H9 (cell line): ENCODE data around the gene MIPOL1. TPM values are rescaled to one million over a fixed set of nuclear protein-coding genes. Genes with fewer than 3 reads are reported as not detected.

Source experiments
- DNase-seq: peaks from one replicate; pipeline ENCODE4 v3.0.0-alpha.2; 2017
- H2AFZ ChIP-seq: one replicate; pipeline ENCODE4 v1.6.1; 2013; ENCODE audit warnings: mild to moderate bottlenecking, low read length, control low read depth, moderate library complexity
- H2AK5ac ChIP-seq: 2 replicates; pipeline ENCODE4 v1.6.1; 2013; ENCODE audit warnings: low read length, control low read depth, mixed read lengths; ENCODE audit not compliant: insufficient read length
- H2BK120ac ChIP-seq: one replicate; pipeline ENCODE4 v1.6.1; 2013; ENCODE audit warnings: low read depth, mild to moderate bottlenecking, low read length, control low read depth, inconsistent platforms; ENCODE audit not compliant: poor library complexity, severe bottlenecking
- H2BK12ac ChIP-seq: 2 replicates; pipeline ENCODE4 v1.6.1; 2013; ENCODE audit warnings: low read length, control low read depth, mixed read lengths, low read depth; ENCODE audit not compliant: insufficient read length
- H2BK15ac ChIP-seq: 2 replicates; pipeline ENCODE4 v1.6.1; 2013; ENCODE audit warnings: low read depth, low read length, control low read depth
- H2BK20ac ChIP-seq: one replicate; pipeline ENCODE4 v1.6.1; 2013; ENCODE audit warnings: low read depth, mild to moderate bottlenecking, low read length, control low read depth, inconsistent platforms; ENCODE audit not compliant: poor library complexity, severe bottlenecking
- H2BK5ac ChIP-seq: 2 replicates; pipeline ENCODE4 v1.6.1; 2013; ENCODE audit warnings: low read length, control low read depth, mixed read lengths; ENCODE audit not compliant: insufficient read length
- H3K14ac ChIP-seq: 2 replicates; pipeline ENCODE4 v1.6.1; 2013; ENCODE audit warnings: low read length, control low read depth; ENCODE audit not compliant: insufficient read depth
- H3K18ac ChIP-seq: 2 replicates; pipeline ENCODE4 v1.6.1; 2013; ENCODE audit warnings: low read depth, mild to moderate bottlenecking, mixed read lengths, low read length, control low read depth; ENCODE audit not compliant: insufficient read length
- H3K23ac ChIP-seq: 2 replicates; pipeline ENCODE4 v1.6.1; 2013; ENCODE audit warnings: low read length, control low read depth, mixed read lengths, low read depth; ENCODE audit not compliant: insufficient read length
- H3K23me2 ChIP-seq: 2 replicates; pipeline ENCODE4 v1.6.1; 2013; ENCODE audit warnings: low read depth, mild to moderate bottlenecking, mixed read lengths, low read length, control low read depth; ENCODE audit not compliant: insufficient read length, poor library complexity, severe bottlenecking
- H3K27ac ChIP-seq: 2 replicates; pipeline ENCODE4 v1.5.1; 2013; ENCODE audit warnings: low read length, control low read depth, mixed read lengths, low read depth; ENCODE audit not compliant: insufficient read length
- H3K27me3 ChIP-seq: 2 replicates; pipeline ENCODE4 v1.6.1; 2013; ENCODE audit warnings: low read length, control low read depth, inconsistent platforms; ENCODE audit not compliant: insufficient read depth
- H3K4ac ChIP-seq: 2 replicates; pipeline ENCODE4 v1.6.1; 2013; ENCODE audit warnings: low read depth, mild to moderate bottlenecking, control low read depth, inconsistent platforms, low read length, moderate library complexity
- H3K4me1 ChIP-seq: 2 replicates; pipeline ENCODE4 v1.6.1; 2013; ENCODE audit warnings: low read length, control low read depth, inconsistent platforms; ENCODE audit not compliant: insufficient read depth
- H3K4me2 ChIP-seq: 2 replicates; pipeline ENCODE4 v1.6.1; 2013; ENCODE audit warnings: low read length, control low read depth, mixed read lengths; ENCODE audit not compliant: insufficient read length, insufficient read depth
- H3K56ac ChIP-seq: 2 replicates; pipeline ENCODE4 v1.6.1; 2013; ENCODE audit warnings: low read depth, mild to moderate bottlenecking, mixed read lengths, low read length, control low read depth; ENCODE audit not compliant: insufficient read length
- H3K79me1 ChIP-seq: 2 replicates; pipeline ENCODE4 v1.6.1; 2013; ENCODE audit warnings: low read depth, mild to moderate bottlenecking, moderate library complexity, low read length, control low read depth, inconsistent platforms; ENCODE audit not compliant: insufficient read depth, poor library complexity, severe bottlenecking
- H3K79me2 ChIP-seq: 2 replicates; pipeline ENCODE4 v1.6.1; 2013; ENCODE audit warnings: low read length, control low read depth, inconsistent platforms; ENCODE audit not compliant: insufficient read depth
- H3K9ac ChIP-seq: 2 replicates; pipeline ENCODE4 v1.6.1; 2013; ENCODE audit warnings: low read length, control low read depth, mixed read lengths; ENCODE audit not compliant: insufficient read length; ENCODE audit errors: extremely low read depth
- H3K9me3 ChIP-seq: one replicate; pipeline ENCODE4 v1.6.1; 2013; ENCODE audit warnings: low read depth, low read length, inconsistent platforms; ENCODE audit not compliant: control insufficient read depth
- H3T11ph ChIP-seq: one replicate; pipeline ENCODE4 v1.6.1; 2013; ENCODE audit warnings: mild to moderate bottlenecking, low read length, control low read depth, inconsistent platforms
- H4K20me1 ChIP-seq: one replicate; pipeline ENCODE4 v1.6.1; 2013; ENCODE audit not compliant: control insufficient read depth, insufficient read length, insufficient read depth
- H4K5ac ChIP-seq: 2 replicates; pipeline ENCODE4 v1.6.1; 2013; ENCODE audit warnings: low read depth, mild to moderate bottlenecking, mixed read lengths, low read length, control low read depth; ENCODE audit not compliant: insufficient read length
- H4K8ac ChIP-seq: replicated peaks from 2 replicates; pipeline ENCODE4 v1.6.1; 2013; ENCODE audit warnings: low read length, control low read depth, mixed read lengths, low read depth; ENCODE audit not compliant: insufficient read length
- H4K91ac ChIP-seq: 2 replicates; pipeline ENCODE4 v1.6.1; 2013; ENCODE audit warnings: low read depth, mild to moderate bottlenecking, moderate library complexity, mixed read lengths, low read length, control low read depth; ENCODE audit not compliant: insufficient read length
- H3K27ac Mint-ChIP-seq, 3 experiments: 2 replicates in 2 of 3; 3 replicates in 1 of 3; pipeline ENCODE4 v1.8.0; 2020 to 2021; ENCODE audit warnings: mixed read lengths in 3 of 3, mild to moderate bottlenecking in 1 of 3, moderate library complexity in 1 of 3
- H3K27me3 Mint-ChIP-seq: 2 replicates; pipeline ENCODE4 v1.8.0; 2021; ENCODE audit warnings: low read depth, mild to moderate bottlenecking, moderate library complexity, mixed read lengths
- H3K36me3 Mint-ChIP-seq, 3 experiments: 2 replicates in 2 of 3; 3 replicates in 1 of 3; pipeline ENCODE4 v1.8.0; 2020 to 2021; ENCODE audit warnings: low read depth in 3 of 3, mixed read lengths in 3 of 3; ENCODE audit not compliant: insufficient read depth in 1 of 3
- H3K4me1 Mint-ChIP-seq, 2 experiments: 2 replicates each; pipeline ENCODE4 v1.8.0; 2020; ENCODE audit warnings: mixed read lengths in 2 of 2
- H3K4me3 Mint-ChIP-seq, 2 experiments: 2 replicates in 1 of 2; 3 replicates in 1 of 2; pipeline ENCODE4 v1.8.0; 2020 to 2021; ENCODE audit warnings: mild to moderate bottlenecking in 2 of 2, mixed read lengths in 2 of 2, moderate library complexity in 1 of 2
- H3K9me3 Mint-ChIP-seq, 2 experiments: 2 replicates in 1 of 2; 3 replicates in 1 of 2; pipeline ENCODE4 v1.8.0; 2020; ENCODE audit warnings: mild to moderate bottlenecking in 2 of 2, mixed read lengths in 2 of 2, moderate library complexity in 1 of 2
- CTCF ChIP-seq: fragments of 200-600 bp; sonication (generic); conservative IDR thresholded peaks from 3 replicates; pipeline ENCODE4 v1.8.0; 2021; ENCODE audit warnings: antibody characterized with exemption, mild to moderate bottlenecking
- WGBS: extraction: QIAGEN DNeasy Blood & Tissue Kit; methylation state at CpG from one replicate; pipeline ENCODE4 v1.1.7; 2013; ENCODE audit warnings: missing lambda C conversion rate, low lambda C conversion rate, mixed read lengths; ENCODE audit not compliant: insufficient read length; ENCODE audit errors: extremely low coverage; 5-methylcytosine and 5-hydroxymethylcytosine counted together
- total RNA-seq: library from RNA; stranded (reverse); gene quantifications from 2 replicates; pipeline ENCODE4 v1.2.1, GENCODE V29; 2021

Gene MIPOL1
- total RNA-seq, 1 experiment from 2014 or later = 15.6 TPM

- DNase-seq = no peak
- Mint-ChIP-seq H3K36me3 (peaks cover 0 to 5% (median 0%) of the 10 kb centered on the region in 3 experiments; a peak in 2 of 7 replicates), H3K9me3 (no peaks in the 10 kb centered on the region; a peak in 1 of 5 replicates), H3K27me3 (no peaks in the 10 kb centered on the region), H3K4me3 (no peak overlapping the region), H3K4me1 (no peaks in the 10 kb centered on the region), H3K27ac (no peak overlapping the region)
- no peak overlapping the region for H3K4me2 ChIP-seq
- H3K23ac ChIP-seq = no peak overlapping the region
- no peak overlapping the region for H2BK120ac ChIP-seq
- H3K23me2 ChIP-seq = no peaks in the 10 kb centered on the region
- no peak overlapping the region for H3K9ac ChIP-seq
- no peak overlapping the region for H2BK12ac ChIP-seq
- H4K20me1 ChIP-seq = no peaks in the 10 kb centered on the region
- TF ChIP-seq CTCF = no peak
- WGBS = no CpG with 5 or more reads among the region's 5 CpGs
- no peak overlapping the region for H3T11ph ChIP-seq
- no peaks in the 10 kb centered on the region for H3K27me3 ChIP-seq
- no peak overlapping the region for H3K14ac ChIP-seq
- H4K91ac ChIP-seq = no peak overlapping the region
- H2BK20ac ChIP-seq = no peak overlapping the region
- H2BK15ac ChIP-seq = no peak overlapping the region
- no peak overlapping the region for H3K4ac ChIP-seq
- H2AFZ ChIP-seq = no peak overlapping the region
- no peaks in the 10 kb centered on the region for H3K79me1 ChIP-seq
- H3K9me3 ChIP-seq = no peaks in the 10 kb centered on the region
- H3K27ac ChIP-seq = no peak overlapping the region
- no peak overlapping the region for H2BK5ac ChIP-seq
- no peak overlapping the region for H3K18ac ChIP-seq
- H2AK5ac ChIP-seq = no peak overlapping the region
- no peaks in the 10 kb centered on the region for H3K79me2 ChIP-seq
- H3K4me1 ChIP-seq = no peaks in the 10 kb centered on the region
- H4K5ac ChIP-seq = no peak overlapping the region
- no peak overlapping the region for H4K8ac ChIP-seq
- H3K56ac ChIP-seq = no peak overlapping the region
Observed at GRCh38 chr14:37491076-37491475, 293.3 kb downstream of the MIPOL1 start.
